Measurements from ENCODE around the gene WASF2. TPM values are rescaled to one million over a fixed set of nuclear protein-coding genes. Genes with fewer than 3 reads are reported as not detected.
A peak's percentile ranks its signal among the peaks of the same experiment; 100 is the strongest.
"Not testable (repeated sequence)": the region's sequence is repeated elsewhere in the genome, so short reads cannot be mapped to it uniquely, and the experiment has no call there.

WASF2 gene
- total RNA-seq, 6 experiments from 2014 or later: 18.4 to 38.1 (median 26.5) TPM

DNA sequence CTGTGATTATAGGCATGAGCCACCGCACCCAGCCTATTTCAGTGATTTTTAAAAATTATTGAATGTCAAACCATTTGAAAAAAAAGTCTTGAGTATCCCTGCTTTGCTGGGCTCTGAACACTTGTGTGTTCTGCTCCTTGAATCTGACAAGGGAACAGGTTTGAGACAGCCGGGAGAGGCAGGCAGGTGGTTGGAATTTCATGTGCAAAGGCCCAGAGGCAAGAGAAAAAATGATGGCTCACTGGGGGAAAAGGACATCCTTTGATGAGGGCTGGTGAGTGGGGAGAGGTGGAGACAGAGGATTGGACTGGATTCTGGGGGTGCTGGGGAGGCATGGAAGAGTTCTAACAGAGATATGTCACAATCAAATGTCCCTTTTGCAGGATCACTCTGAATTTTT lies 13.1 kb upstream of the WASF2 start:
- Histone ChIP-seq H3K36me3 (no peaks in the 10 kb centered on the region), H3K27ac (no peak overlapping the region), H3K4me1 (no peaks in the 10 kb centered on the region), H3K27me3 (no peaks in the 10 kb centered on the region), H3K4me3 (no peak overlapping the region), H3K9me3 (no peaks in the 10 kb centered on the region)
- 88% methylated on average over 2 of the region's 2 CpGs for WGBS (ENCODE audit: insufficient coverage, low coverage, low lambda C conversion rate, missing lambda C conversion rate)
- intact Hi-C loops (cut with DNase I): no loop called here
- TF ChIP-seq, protein P1, sequence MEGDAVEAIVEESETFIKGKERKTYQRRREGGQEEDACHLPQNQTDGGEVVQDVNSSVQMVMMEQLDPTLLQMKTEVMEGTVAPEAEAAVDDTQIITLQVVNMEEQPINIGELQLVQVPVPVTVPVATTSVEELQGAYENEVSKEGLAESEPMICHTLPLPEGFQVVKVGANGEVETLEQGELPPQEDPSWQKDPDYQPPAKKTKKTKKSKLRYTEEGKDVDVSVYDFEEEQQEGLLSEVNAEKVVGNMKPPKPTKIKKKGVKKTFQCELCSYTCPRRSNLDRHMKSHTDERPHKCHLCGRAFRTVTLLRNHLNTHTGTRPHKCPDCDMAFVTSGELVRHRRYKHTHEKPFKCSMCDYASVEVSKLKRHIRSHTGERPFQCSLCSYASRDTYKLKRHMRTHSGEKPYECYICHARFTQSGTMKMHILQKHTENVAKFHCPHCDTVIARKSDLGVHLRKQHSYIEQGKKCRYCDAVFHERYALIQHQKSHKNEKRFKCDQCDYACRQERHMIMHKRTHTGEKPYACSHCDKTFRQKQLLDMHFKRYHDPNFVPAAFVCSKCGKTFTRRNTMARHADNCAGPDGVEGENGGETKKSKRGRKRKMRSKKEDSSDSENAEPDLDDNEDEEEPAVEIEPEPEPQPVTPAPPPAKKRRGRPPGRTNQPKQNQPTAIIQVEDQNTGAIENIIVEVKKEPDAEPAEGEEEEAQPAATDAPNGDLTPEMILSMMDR (IDR thresholded peaks at IDR 0.05): no peak
- TF ChIP-seq POLR2A (IDR thresholded peaks at IDR 0.05): no peak
- ATAC-seq (no peak), DNase-seq (peak in 1 of 3 donors; percentile 9)

DNA sequence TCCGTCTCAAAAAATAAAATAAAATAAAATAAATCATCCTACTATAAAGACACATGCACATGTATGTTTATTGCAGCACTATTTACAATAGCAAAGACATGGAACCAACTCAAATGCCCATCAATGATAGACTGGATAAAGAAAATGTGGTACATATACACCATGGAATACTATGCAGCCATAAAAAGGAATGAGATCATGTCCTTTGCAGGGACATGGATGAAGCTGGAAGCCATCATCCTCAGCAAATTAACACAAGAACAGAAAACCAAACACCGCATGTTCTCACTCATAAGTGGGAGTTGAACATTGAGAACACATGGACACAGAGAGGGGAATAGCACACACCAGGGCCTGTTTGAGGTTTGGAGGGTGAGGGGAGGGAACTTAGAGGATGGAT lies 11.2 kb upstream of the WASF2 start:
- H3K36me3 ChIP-seq; H3K4me3 ChIP-seq; H3K9me3 ChIP-seq; intact Hi-C loops (cut with DNase I); H3K27me3 ChIP-seq; DNase-seq; H3K27ac ChIP-seq; H3K4me1 ChIP-seq; ATAC-seq: not testable (repeated sequence)
- 100% methylated on average over 2 of the region's 2 CpGs for WGBS (ENCODE audit: insufficient coverage, low coverage, low lambda C conversion rate, missing lambda C conversion rate)

DNA sequence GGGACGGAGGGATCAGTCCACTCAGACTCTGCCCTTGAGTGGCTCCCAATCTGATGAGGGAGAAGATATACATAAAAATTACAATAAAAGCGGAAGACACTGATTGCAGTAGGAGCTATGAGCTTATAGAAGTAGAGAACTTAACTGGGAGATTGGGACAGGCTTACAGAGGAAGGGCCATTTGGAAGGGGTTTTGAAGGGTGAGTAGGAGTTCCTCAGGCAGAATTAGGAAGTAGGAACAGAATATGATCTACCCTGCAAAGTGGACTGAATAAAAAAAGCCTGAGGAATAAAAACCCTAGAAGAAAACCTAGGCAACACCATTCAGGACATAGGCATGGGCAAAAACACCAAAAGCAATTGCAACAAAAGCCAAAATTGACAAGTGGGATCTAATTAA lies 9.2 kb upstream of the WASF2 start:
- DNase-seq: no peak
- H3K27me3 ChIP-seq: no peaks in the 10 kb centered on the region
- H3K4me3 ChIP-seq: no peak overlapping the region
- H3K27ac ChIP-seq: no peak overlapping the region
- H3K9me3 ChIP-seq: no peaks in the 10 kb centered on the region
- H3K36me3 ChIP-seq: no peaks in the 10 kb centered on the region
- intact Hi-C loops (cut with DNase I): no loop called here
- H3K4me1 ChIP-seq: no peaks in the 10 kb centered on the region
- no peak for TF ChIP-seq POLR2A (IDR thresholded peaks at IDR 0.05)
- TF ChIP-seq, protein P1 (IDR thresholded peaks at IDR 0.05): no peak
- ATAC-seq: no peak
- 71% methylated on average over 2 of the region's 2 CpGs for WGBS (ENCODE audit: insufficient coverage, low coverage, low lambda C conversion rate, missing lambda C conversion rate)

DNA sequence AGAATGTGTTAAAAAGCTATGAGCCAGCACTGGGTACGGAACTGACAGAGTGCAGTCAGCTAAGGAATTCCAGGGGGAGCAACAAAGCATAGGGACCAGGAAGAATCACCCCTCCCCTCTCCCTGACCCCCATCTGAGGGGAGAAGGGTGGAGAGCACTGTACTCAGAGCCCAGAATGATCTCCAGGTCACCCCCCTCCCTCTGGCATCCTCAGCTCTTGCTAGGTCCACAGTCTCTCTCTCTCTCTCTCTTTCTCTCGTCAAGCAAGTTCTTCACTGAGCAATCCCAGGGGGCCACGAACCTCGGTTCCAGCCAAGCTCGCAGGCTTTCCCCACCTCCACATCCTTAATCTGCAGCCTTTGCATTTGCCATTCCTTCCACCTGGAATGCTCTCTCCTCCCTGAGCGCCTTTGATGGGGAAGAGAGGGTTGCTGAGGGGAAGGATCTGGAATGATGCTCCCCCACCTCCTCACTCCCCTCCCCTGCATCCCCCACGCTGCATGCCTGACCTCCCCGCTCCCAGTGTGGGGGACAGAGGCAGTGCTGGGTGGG lies 6.7 kb upstream of the WASF2 start:
- H3K4me1 ChIP-seq: no peaks in the 10 kb centered on the region
- WGBS (ENCODE audit: insufficient coverage, low coverage, low lambda C conversion rate, missing lambda C conversion rate): 19% methylated on average over 8 of the region's 8 CpGs
- no peaks in the 10 kb centered on the region for H3K36me3 ChIP-seq
- intact Hi-C loops (cut with DNase I): no loop called here
- no peak for TF ChIP-seq POLR2A (IDR thresholded peaks at IDR 0.05)
- TF ChIP-seq, protein P1 (IDR thresholded peaks at IDR 0.05): no peak
- no peak overlapping the region for H3K4me3 ChIP-seq
- ATAC-seq (no peak), DNase-seq (peak in 1 of 3 donors; percentile 17)
- H3K9me3 ChIP-seq: no peaks in the 10 kb centered on the region
- no peaks in the 10 kb centered on the region for H3K27me3 ChIP-seq
- H3K27ac ChIP-seq: no peak overlapping the region

DNA sequence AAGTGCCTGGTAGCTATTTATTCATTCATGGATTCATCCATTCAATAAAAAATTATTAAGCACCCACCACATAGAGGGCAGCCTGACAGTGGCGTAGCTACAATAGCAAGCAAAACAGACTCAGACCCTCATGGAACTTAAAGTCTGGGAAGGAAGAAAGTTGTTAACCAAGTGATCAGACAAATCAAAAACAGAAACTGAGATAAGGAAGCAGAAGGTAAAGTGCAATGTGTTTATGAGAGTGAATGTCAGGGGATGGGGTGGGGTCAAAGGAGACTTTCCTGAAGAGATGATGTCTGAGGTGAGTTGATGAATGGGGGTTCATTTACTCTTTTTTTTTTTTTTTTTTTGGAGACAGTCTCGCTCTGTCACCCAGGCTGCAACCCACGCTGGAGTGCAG lies 2.8 kb upstream of the WASF2 start:
- Histone ChIP-seq H3K4me3 (no peak overlapping the region), H3K27me3 (no peaks in the 10 kb centered on the region), H3K4me1 (peaks cover 0 to 13% (median 4%) of the 10 kb centered on the region in 4 donors), H3K27ac (no peak overlapping the region), H3K9me3 (no peaks in the 10 kb centered on the region), H3K36me3 (no peaks in the 10 kb centered on the region)
- ATAC-seq (no peak), DNase-seq (peak in 1 of 3 donors; percentile 11)
- 87% methylated on average over 3 of the region's 3 CpGs for WGBS (ENCODE audit: insufficient coverage, low coverage, low lambda C conversion rate, missing lambda C conversion rate)
- TF ChIP-seq POLR2A (IDR thresholded peaks at IDR 0.05): no peak
- TF ChIP-seq, protein P1 (IDR thresholded peaks at IDR 0.05): no peak
- intact Hi-C loops (cut with DNase I): no loop called here

Data from right lobe of liver (tissue), 6 donors.